GM18502 (cell line): Measurements from ENCODE around the gene ANKRD27.

Source experiments
- ATAC-seq: cut with Tn5 transposase; IDR thresholded peaks from one replicate; pipeline ENCODE4 v1.9.1; 2021; ENCODE audit warnings: mild to moderate bottlenecking; ENCODE audit not compliant: unreplicated experiment, poor library complexity

The ANKRD27 gene

DNA sequence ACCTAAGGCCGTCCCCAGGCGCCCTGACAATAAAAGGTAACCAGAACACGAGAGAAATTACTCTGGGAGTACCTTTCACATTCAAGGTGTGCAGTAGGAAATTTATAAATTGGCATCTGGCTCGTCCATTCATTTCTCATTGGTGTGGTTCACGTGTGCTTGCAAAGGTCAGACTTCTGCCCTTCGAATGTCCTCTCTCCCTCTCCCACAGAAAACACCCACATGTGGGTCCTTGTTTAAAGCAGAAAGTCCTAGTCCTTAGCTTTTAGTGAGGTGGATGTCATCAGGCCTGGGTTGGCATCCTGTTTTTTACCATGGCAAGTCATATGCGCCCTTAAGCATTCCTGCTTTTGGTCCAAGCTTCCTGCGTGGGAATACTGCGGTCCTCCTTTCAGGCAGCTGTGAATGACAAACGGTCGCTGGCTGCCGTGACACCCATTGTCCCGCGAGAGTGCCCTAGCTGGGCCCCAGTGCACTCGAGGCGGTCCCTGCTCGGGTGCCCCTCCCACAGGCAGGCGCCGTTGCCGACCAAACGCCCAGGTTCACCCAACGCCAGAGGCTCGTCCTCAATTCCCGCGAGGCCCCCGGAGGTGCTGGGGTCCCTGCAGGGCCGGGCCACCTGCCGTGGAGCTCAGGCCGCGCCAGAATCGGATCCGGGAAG is 16.4 kb upstream of the ANKRD27 start, which contains the start of gene NUDT19:
TSS of gene NUDT19 (plus strand) at position 531 of the 661 bp plus-strand sequence. CDS start 140 bp downstream, outside the sequence.
- peak; percentile 91 for ATAC-seq

DNA sequence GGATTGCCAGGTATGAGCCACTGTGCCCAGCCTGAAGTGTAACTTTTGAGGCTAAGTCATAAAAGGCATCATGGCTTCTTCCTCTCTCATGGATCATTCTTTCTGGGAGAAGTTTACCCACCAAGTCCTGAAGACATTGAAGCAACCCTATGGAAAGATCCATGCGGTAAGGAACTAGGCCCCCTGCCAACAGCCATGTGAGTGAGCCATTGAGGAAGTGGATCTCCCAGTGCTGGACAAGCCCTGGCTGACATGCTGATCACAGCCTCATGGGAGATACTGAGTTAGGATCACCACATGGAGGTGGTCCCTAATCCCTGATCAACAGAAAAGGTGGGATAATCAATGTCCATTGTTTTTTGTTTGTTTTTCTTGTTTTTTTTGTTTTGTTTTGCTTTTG is 13.3 kb upstream of the ANKRD27 start:
- ATAC-seq = no peak

GRCh38 chr19:32687681-32688080 is 12.7 kb upstream of the ANKRD27 start:
- ATAC-seq = no peak

GRCh38 chr19:32686847-32687475 is 12.0 kb upstream of the ANKRD27 start:
- ATAC-seq = no peak

DNA sequence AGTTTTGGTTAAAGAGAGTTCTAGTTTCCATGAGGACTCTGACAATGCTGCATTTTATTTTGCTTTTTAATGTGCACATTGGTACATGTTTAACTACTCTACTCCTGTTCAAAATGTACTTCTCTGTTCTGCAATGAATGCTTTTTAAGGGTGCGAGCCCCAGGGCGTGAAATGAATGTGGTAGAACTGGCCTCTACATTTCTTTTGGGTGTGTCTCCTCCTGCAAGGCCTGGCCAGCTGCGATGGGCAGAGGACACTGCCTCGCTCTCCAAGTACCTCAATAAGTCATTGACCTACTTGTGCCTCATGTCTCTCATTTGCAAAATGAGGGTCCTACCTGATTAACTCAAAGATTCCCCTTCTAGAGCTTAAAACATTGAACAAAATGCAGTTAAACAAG is 7.3 kb upstream of the ANKRD27 start:
- no peak for ATAC-seq

GRCh38 chr19:32680986-32681385 is 6.0 kb upstream of the ANKRD27 start:
- ATAC-seq = no peak

- ATAC-seq = no peak
These were observed 2.7 kb upstream of the ANKRD27 start for GRCh38 chr19:32677657-32678056.

- ATAC-seq = no peak
These were observed 1.9 kb upstream of the ANKRD27 start for GRCh38 chr19:32676895-32677359.

DNA sequence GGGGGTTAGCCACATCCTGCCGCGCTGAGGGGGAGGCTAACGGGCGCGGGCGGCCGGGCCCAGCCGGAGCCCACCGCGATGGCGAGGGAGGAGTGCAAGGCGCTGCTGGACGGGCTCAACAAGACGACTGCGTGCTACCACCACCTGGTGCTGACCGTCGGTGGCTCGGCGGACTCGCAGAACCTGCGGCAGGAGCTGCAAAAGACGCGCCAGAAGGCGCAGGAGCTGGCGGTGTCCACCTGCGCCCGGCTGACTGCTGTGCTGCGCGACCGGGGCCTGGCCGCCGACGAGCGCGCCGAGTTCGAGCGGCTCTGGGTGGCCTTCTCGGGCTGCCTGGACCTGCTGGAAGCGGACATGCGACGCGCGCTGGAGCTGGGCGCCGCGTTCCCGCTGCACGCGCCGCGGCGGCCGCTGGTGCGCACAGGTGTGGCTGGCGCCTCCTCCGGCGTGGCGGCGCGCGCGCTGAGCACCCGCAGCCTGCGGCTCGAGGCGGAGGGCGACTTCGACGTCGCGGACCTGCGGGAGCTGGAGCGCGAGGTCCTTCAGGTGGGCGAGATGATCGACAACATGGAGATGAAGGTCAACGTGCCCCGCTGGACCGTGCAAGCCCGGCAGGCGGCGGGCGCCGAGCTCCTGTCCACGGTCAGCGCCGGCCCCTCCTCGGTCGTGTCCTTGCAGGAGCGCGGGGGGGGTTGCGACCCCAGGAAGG is 1.4 kb upstream of the ANKRD27 start:
- no peak for ATAC-seq

DNA sequence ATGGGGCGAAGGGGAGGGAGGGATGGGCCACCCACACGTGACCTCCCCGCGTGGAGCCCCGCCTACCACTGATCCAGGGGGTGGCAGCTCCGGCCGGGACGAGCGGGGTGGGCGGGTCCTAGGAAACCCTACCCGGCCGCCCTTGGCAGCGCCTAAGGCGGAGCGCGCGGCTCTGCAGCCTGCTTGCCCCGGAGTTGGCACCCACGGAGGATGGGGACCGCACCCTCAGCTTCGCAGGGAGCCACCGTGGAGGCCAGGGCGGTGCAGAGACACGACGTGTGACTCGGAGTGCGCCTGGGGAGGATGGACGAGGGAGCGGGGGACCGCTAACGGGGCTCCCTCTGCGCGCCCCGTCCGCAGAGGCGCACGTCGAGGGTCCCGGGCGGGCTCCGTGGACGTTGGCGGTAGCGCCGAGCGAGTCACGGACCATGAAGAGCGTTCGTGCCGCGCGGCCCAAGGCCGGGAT is 773 bp upstream of the ANKRD27 start, which contains the start of gene RGS9BP:
TSS of gene RGS9BP (plus strand) at position 129 of the 466 bp plus-strand sequence. CDS start 416 bp downstream, outside the sequence.
- ATAC-seq = peak; percentile 30

DNA sequence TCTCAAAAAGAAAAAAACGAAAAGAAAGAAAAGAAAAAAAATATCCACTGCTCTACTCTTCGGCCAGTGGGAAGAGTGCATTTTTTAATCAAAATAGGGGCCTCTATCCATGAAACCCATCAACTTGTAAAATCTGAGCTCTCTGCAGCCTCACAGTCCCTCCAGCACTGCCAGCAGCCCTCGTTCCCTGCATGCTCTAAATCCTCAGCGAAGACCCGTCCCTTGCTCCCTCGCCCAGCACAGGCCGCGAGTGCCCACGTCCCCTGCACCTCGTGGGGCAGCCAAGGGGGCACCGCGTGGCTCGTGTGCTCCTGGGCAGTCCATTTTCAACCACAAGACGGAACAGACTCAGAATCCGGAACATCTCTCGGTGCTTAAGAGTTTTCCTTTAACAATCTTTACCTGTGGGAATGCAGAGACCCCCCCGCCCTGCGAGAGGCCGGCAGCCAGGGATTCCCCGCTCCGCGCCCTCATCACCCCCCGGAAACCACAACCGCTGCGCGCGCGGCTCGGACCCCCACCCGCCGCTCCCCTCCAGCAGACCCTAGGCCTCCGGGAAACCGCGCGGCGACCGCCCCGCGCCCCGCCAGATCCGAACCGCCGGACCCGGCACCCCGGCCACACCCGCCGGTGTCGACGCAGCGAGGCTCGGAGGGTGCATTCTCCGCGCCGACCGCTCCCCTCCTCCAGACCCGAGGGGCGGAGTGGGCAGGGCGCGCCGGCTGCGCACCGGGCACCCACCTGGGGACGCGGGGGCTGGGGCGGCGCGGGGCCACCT is 638 bp downstream of the ANKRD27 start:
- ATAC-seq = peak; percentile 18

DNA sequence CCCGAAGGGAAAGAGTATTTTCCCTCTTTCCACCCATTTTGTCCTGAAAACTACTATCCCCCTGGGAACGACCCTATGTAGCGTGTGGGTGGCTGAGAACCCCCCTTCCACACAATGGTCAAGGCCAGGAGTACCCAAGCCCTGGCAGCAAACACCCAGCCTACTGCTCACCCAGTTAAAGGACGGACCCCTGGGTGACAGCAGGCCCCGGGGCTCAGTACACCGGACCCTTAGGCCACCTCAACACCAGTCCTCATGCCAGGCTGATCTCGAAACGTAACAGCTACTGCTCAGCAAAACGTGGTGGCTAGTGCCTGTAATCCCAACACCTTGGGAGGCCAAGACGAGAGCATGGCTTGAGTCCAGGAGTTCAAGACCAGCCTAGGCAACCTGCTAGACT is 1.4 kb downstream of the ANKRD27 start:
- no peak for ATAC-seq

DNA sequence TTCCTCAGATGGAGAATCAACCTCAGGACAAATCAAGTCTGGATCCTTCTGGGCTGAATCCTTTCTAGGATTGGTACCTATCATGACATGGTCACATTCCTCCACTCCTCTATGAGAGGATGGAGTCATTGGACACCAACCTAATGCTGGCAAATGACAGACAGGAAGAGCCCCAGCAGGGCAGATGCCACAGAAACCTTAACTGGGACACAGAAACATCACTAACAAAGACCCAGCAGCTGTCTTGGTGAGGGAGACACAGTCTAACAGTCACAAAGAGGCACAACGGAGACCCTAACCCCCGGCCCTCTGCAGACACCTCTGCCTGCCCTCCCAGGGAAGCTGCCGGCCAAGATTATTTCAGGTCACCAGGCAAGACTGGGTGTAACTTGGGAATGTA is 2.1 kb downstream of the ANKRD27 start:
- ATAC-seq = no peak

DNA sequence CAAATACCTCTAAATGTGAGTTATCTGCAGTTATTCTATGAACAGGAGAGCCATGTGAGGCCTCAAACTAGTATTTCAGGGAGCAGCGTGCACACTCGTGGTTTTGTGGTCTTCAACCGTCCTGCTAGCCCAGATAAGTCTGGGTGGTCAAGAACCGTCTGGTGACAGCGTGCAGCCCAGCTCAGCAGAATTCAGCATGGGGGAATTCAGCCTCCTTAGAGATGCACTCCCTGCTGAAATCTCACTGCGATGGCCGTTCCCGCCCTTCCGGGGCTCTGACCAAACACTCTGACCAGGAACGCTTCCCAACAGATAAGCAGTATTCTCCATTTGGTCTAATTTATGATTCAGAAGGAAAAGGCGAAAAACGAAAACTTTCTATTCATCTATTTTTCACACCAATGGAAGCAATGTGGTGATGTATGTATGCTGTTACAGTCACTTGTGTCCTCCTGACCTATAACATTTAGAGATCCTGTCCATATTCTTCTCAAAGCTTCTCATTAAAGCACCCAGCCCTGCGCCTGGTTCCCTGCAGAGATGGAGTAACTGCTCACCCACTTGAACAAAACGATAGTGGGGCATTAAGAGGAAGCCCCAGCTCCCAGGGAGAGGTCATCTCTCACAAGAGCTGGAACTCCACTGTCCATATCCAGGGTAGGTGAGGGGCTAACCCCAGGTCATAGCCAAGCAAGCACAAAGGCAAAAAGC is 2.9 kb downstream of the ANKRD27 start:
- no peak for ATAC-seq

DNA sequence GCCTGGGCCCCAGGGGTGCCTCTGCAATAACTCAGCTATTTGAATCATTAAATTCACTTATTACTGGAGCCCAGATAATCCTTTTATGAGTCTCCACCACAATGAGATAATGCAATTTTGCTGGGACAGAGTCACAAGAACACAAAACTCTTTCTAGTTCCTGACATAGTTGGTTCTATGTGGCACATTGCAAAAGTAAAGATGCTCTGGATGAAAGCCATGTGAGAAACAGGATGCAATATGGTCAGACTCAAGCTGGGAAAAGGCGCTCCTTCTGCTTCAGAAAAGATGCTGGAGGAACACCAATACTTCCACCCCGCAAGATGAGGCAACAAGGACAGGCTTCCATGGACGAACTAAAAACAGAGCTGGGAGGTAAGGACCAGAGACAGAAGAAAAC is 5.7 kb downstream of the ANKRD27 start:
- no peak for ATAC-seq

GRCh38 chr19:32666084-32666483 is 8.9 kb downstream of the ANKRD27 start:
- ATAC-seq = no peak

DNA sequence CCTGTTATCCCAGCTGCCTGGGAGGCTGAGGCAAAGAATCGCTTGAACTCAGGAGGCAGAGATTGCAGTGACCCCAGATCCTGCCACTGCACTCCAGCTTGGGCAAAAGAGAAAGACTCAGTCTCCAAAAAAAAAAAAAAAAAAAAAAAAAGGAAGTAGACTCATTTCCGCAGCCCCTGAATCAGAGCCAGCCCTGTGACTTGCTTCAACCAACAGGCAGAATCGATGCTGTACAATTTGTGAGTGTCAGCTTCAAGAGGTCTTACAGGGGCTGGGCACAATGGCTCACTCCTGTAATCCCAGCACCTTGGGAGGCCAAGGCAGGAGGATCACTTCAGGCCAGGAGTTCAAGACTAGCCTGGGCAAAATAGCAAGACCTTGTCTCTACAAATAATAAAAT is 12.8 kb downstream of the ANKRD27 start:
- ATAC-seq = no peak

- no peak for ATAC-seq
These were observed 13.7 kb downstream of the ANKRD27 start for GRCh38 chr19:32661318-32661717.

GRCh38 chr19:32658527-32658926 is 16.5 kb downstream of the ANKRD27 start:
- no peak for ATAC-seq

DNA sequence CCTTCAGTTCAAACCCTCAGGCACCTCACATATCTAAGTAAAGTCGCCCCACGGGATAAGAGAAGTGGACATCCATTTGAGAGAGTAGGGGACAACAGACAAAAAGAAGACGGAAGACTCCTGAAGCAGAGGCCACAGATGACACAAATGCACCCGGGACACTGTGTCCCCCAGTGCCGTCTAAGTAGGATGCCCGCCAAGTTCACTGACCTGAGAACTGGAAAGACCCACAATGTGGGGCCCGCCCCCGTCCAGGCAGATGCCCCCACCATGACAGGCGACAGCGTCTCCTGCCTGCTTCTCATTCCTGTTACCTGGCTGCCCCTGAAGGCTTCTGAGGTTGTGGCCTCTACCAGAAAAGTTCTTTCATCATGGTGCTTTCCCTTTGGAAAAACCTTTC is 16.9 kb downstream of the ANKRD27 start:
- ATAC-seq = no peak
